H1 (cell line): ENCODE results near the gene PLCL1. TPM values are rescaled to one million over a fixed set of nuclear protein-coding genes. Genes with fewer than 3 reads are reported as not detected.

ENCODE experiments used
- CTCF ChIA-PET: fragments of 300-600 bp; sonication (Branson Sonifier 250); formaldehyde crosslinking; loops from one replicate; lab custom pipeline; 2021; ENCODE audit not compliant: partially characterized antibody; lab: Charles Lee
- POLR2A ChIA-PET: fragments of 300-600 bp; sonication (Branson Sonifier 250); formaldehyde crosslinking; loops from one replicate; lab custom pipeline; 2021; ENCODE audit warnings: inconsistent platforms; ENCODE audit not compliant: partially characterized antibody; lab: Charles Lee
- DNase-seq, 2 experiments: peaks; one replicate each; pipeline versions ENCODE4 v3.0.0 to v3.0.0-alpha.2; 2010 to 2022; ENCODE audit warnings: low spot score in 2 of 2, low read depth in 1 of 2, mixed read lengths in 1 of 2
- FAIRE-seq: peaks from 2 replicates; lab custom pipeline; 2011; peaks lifted over from hg19 to GRCh38; lab: Jason Lieb, UNC
- H2AFZ ChIP-seq: 2 replicates; pipeline ENCODE4 v1.8.1; 2012; ENCODE audit warnings: low read length, inconsistent platforms
- H2AK5ac ChIP-seq: 2 replicates; pipeline ENCODE4 v1.6.1; 2013; ENCODE audit warnings: low read depth, low read length
- H2BK120ac ChIP-seq: replicated peaks from 2 replicates; pipeline ENCODE3; 2013; ENCODE audit warnings: low read depth, low read length, inconsistent platforms
- H2BK12ac ChIP-seq: 2 replicates; pipeline ENCODE4 v1.6.1; 2013; ENCODE audit warnings: low read depth, low read length
- H2BK15ac ChIP-seq: 2 replicates; pipeline ENCODE4 v1.6.1; 2013; ENCODE audit warnings: low read length
- H2BK20ac ChIP-seq: 2 replicates; pipeline ENCODE4 v1.6.1; 2013; ENCODE audit warnings: low read length
- H2BK5ac ChIP-seq: 2 replicates; pipeline ENCODE4 v1.6.1; 2013; ENCODE audit warnings: low read depth, low read length
- H3K14ac ChIP-seq: 2 replicates; pipeline ENCODE4 v1.6.1; 2013; ENCODE audit warnings: inconsistent platforms; ENCODE audit not compliant: insufficient read length
- H3K18ac ChIP-seq: 2 replicates; pipeline ENCODE4 v1.6.1; 2013; ENCODE audit warnings: low read length; ENCODE audit errors: extremely low read depth
- H3K23ac ChIP-seq: 2 replicates; pipeline ENCODE4 v1.6.1; 2013; ENCODE audit warnings: inconsistent platforms; ENCODE audit not compliant: insufficient read length
- H3K23me2 ChIP-seq: 2 replicates; pipeline ENCODE4 v1.6.1; 2013; ENCODE audit warnings: low read depth, low read length
- H3K27ac ChIP-seq: 2 replicates; pipeline ENCODE4 v1.6.1; 2011; ENCODE audit warnings: low read depth, low read length, inconsistent platforms
- H3K27me3 ChIP-seq, 4 experiments: replicated peaks in 1 of 4; 1 replicate in 1 of 4; 2 replicates in 3 of 4; pipeline versions ENCODE4 v1.6.1 to v1.8.1; 2011 to 2013; ENCODE audit warnings: low read length in 3 of 4, mild to moderate bottlenecking in 3 of 4, inconsistent platforms in 2 of 4, mixed read lengths in 2 of 4, moderate library complexity in 1 of 4; ENCODE audit not compliant: control insufficient read depth in 3 of 4, insufficient read depth in 3 of 4; ENCODE audit errors: extremely low read depth in 1 of 4
- H3K36me3 ChIP-seq, 4 experiments: 2 replicates each; pipeline versions ENCODE4 v1.6.1 to v1.8.1; 2011 to 2013; ENCODE audit warnings: mild to moderate bottlenecking in 4 of 4, low read length in 3 of 4, moderate library complexity in 2 of 4, control low read depth in 1 of 4, inconsistent platforms in 1 of 4; ENCODE audit not compliant: insufficient read depth in 4 of 4, control insufficient read depth in 2 of 4
- H3K4ac ChIP-seq: replicated peaks from 2 replicates; pipeline ENCODE3; 2013; ENCODE audit warnings: low read length, low read depth, mixed read lengths, inconsistent platforms; ENCODE audit not compliant: insufficient read length
- H3K4me1 ChIP-seq, 4 experiments: replicated peaks in 1 of 4; 1 replicate in 1 of 4; 2 replicates in 3 of 4; pipeline versions ENCODE4 v1.6.1 to v1.8.1; 2011 to 2013; ENCODE audit warnings: low read length in 3 of 4, inconsistent platforms in 2 of 4, mixed read lengths in 1 of 4; ENCODE audit not compliant: insufficient read depth in 4 of 4, control insufficient read depth in 3 of 4
- H3K4me2 ChIP-seq, 2 experiments: 2 replicates each; pipeline versions ENCODE4 v1.6.1 to v1.8.1; 2011 to 2013; ENCODE audit warnings: low read depth in 2 of 2, low read length in 2 of 2, control low read depth in 1 of 2, inconsistent platforms in 1 of 2, mild to moderate bottlenecking in 1 of 2; ENCODE audit not compliant: insufficient read depth in 1 of 2
- H3K4me3 ChIP-seq, 4 experiments: fragments of 200-600, 300-600 bp in 1 of 4; sonication (generic), shearing (Covaris generic), sonication (Bioruptor Twin) in 1 of 4; 2 replicates each; pipeline versions ENCODE4 v1.5.1 to v1.8.1; 2011 to 2016; ENCODE audit warnings: low read length in 4 of 4, low read depth in 3 of 4, control low read depth in 2 of 4, inconsistent platforms in 2 of 4, mild to moderate bottlenecking in 2 of 4, mixed read lengths in 1 of 4, moderate library complexity in 1 of 4; ENCODE audit not compliant: insufficient read depth in 2 of 4; ENCODE audit errors: extremely low read depth in 1 of 4
- H3K56ac ChIP-seq: replicated peaks from 2 replicates; pipeline ENCODE3; 2013; ENCODE audit warnings: low read depth, mild to moderate bottlenecking, mixed read lengths, low read length, inconsistent platforms; ENCODE audit not compliant: insufficient read length
- H3K79me1 ChIP-seq: 2 replicates; pipeline ENCODE4 v1.6.1; 2013; ENCODE audit warnings: low read depth, low read length, control low read depth
- H3K79me2 ChIP-seq, 2 experiments: 2 replicates each; pipeline versions ENCODE4 v1.6.1 to v1.8.1; 2012 to 2013; ENCODE audit warnings: low read length in 2 of 2, mild to moderate bottlenecking in 2 of 2, inconsistent platforms in 1 of 2; ENCODE audit not compliant: insufficient read depth in 2 of 2, control insufficient read depth in 1 of 2
- H3K9ac ChIP-seq, 4 experiments: replicated peaks in 1 of 4; 1 replicate in 1 of 4; 2 replicates in 3 of 4; pipeline versions ENCODE4 v1.6.1 to v1.8.1; 2011 to 2013; ENCODE audit warnings: low read depth in 3 of 4, low read length in 3 of 4, control low read depth in 2 of 4, mild to moderate bottlenecking in 2 of 4, moderate library complexity in 2 of 4, inconsistent platforms in 1 of 4; ENCODE audit errors: extremely low read depth in 1 of 4
- H3K9me3 ChIP-seq, 2 experiments: 2 replicates each; pipeline versions ENCODE4 v1.6.1 to v1.8.1; 2012 to 2013; ENCODE audit warnings: mild to moderate bottlenecking in 2 of 2, moderate library complexity in 2 of 2, control low read depth in 1 of 2, inconsistent platforms in 1 of 2, low read depth in 1 of 2, low read length in 1 of 2, mixed read lengths in 1 of 2; ENCODE audit not compliant: insufficient read depth in 2 of 2
- H4K20me1 ChIP-seq, 2 experiments: replicated peaks in 1 of 2; 2 replicates each; pipeline versions ENCODE3 to v1.8.1; 2011 to 2013; ENCODE audit warnings: inconsistent platforms in 2 of 2, low read length in 2 of 2, mild to moderate bottlenecking in 1 of 2; ENCODE audit not compliant: insufficient read depth in 2 of 2, control insufficient read depth in 1 of 2
- H4K5ac ChIP-seq: 2 replicates; pipeline ENCODE4 v1.6.1; 2013; ENCODE audit warnings: low read length, low read depth, mixed read lengths, inconsistent platforms; ENCODE audit not compliant: insufficient read length
- H4K8ac ChIP-seq: 2 replicates; pipeline ENCODE4 v1.8.0; 2013; ENCODE audit warnings: mild to moderate bottlenecking, moderate library complexity, low read length, inconsistent platforms; ENCODE audit not compliant: insufficient read depth; ENCODE audit errors: extremely low read depth
- H4K91ac ChIP-seq: replicated peaks from 2 replicates; pipeline ENCODE3; 2013; ENCODE audit warnings: low read length, mixed read lengths, inconsistent platforms; ENCODE audit not compliant: insufficient read length
- CBX8 ChIP-seq: fragments of 300-800, 300-1000 bp; sonication (generic); IDR thresholded peaks from 2 replicates; pipeline ENCODE4 v1.7.1; 2016; ENCODE audit warnings: low read depth, low read length, borderline replicate concordance
- EZH2 ChIP-seq: fragments of 200-600 bp; sonication (generic); IDR thresholded peaks from 2 replicates; pipeline ENCODE4 v1.7.1; 2012; ENCODE audit warnings: low read depth, mild to moderate bottlenecking, moderate library complexity, low read length, inconsistent platforms; ENCODE audit not compliant: severe bottlenecking
- JUND ChIP-seq: IDR thresholded peaks from 2 replicates; pipeline ENCODE4 v1.6.1; 2011; ENCODE audit warnings: mild to moderate bottlenecking, improper control_type of control experiment, low read length
- POLR2AphosphoS5 ChIP-seq: IDR thresholded peaks from 2 replicates; pipeline ENCODE4 v1.6.1; 2011; ENCODE audit warnings: low read depth, low read length
- SP1 ChIP-seq: IDR thresholded peaks from 2 replicates; pipeline ENCODE4 v1.6.1; 2011; ENCODE audit warnings: low read depth, low read length
- SP4 ChIP-seq: IDR thresholded peaks from 2 replicates; pipeline ENCODE4 v1.6.1; 2012; ENCODE audit warnings: low read length, inconsistent platforms
- TEAD4 ChIP-seq: IDR thresholded peaks from 2 replicates; pipeline ENCODE4 v1.6.1; 2012; ENCODE audit warnings: low read depth, low read length, inconsistent platforms, mixed read lengths
- WGBS, 2 experiments: shearing (Covaris generic) in 1 of 2; methylation state at CpG; one replicate each; pipeline versions ENCODE4 v1.1.6 to v1.1.7; 2013 to 2015; ENCODE audit warnings: low lambda C conversion rate in 2 of 2, mixed read lengths in 2 of 2, inconsistent platforms in 1 of 2, low coverage in 1 of 2, missing lambda C conversion rate in 1 of 2; ENCODE audit not compliant: insufficient replicate concordance in 2 of 2, insufficient coverage in 1 of 2, insufficient read length in 1 of 2; ENCODE audit errors: extremely low coverage in 1 of 2, missing lambda C conversion rate in 1 of 2; 5-methylcytosine and 5-hydroxymethylcytosine counted together
- polyA plus RNA-seq, 7 experiments: library from polyadenylated mRNA; depleted of rRNA in 3 of 7; stranded (reverse) in 5 of 7; unstranded in 2 of 7; fragments of >200 nt in 5 of 7; fragments of 200-250 nt in 2 of 7; gene quantifications; 1 replicate in 5 of 7; 2 replicates in 1 of 7; 4 replicates in 1 of 7; pipeline versions ENCODE4 v1.2.1 to v1.2.3, GENCODE V29; 2011 to 2013; ENCODE audit warnings: missing spikeins in 2 of 7, mixed read lengths in 2 of 7
- total RNA-seq: library from RNA; stranded (reverse); fragmentation: NEBNext Ultra II Directional; extraction: Animal tissue kit (Norgen Biotek cat#: 25700); gene quantifications from 2 replicates; pipeline ENCODE4 v1.2.1, GENCODE V29; 2021

PLCL1 gene
- total and polyA plus RNA-seq, 2 of the 8 experiments (the other 6 are each of a cell fraction or from before 2014, with no cell fraction given), result not detected

- Histone ChIP-seq H3K36me3 (no peaks in the 10 kb centered on the region), H3K23ac (no peak overlapping the region), H3K23me2 (peaks cover 3% of the 10 kb centered on the region), H3K79me1 (no peaks in the 10 kb centered on the region), H2BK5ac (no peak overlapping the region), H4K5ac (no peak overlapping the region), H2BK120ac (no peak overlapping the region), H2BK12ac (no peak overlapping the region), H4K8ac (no peak overlapping the region), H3K4me1 (peaks cover 0 to 4% (median 0%) of the 10 kb centered on the region in 4 experiments; a peak in 2 of 7 replicates), H3K56ac (no peak overlapping the region), H3K4me3 (no peak overlapping the region)
- POLR2A ChIA-PET, result no interaction called here
- WGBS, 2 experiments, result 95% methylated on average over 3 of the region's 3 CpGs; no CpG with 5 or more reads in 1 of the 2 experiments
- FAIRE-seq, result no peak
- no peak for TF ChIP-seq EZH2
- no peak for TF ChIP-seq CBX8
- no peak for TF ChIP-seq POLR2AphosphoS5
- no peak for TF ChIP-seq TEAD4
- no peak for TF ChIP-seq SP1
- TF ChIP-seq SP4, result no peak
- no peak for TF ChIP-seq JUND
- TF ChIP-seq, all 59 proteins: peak for 0
- no peak overlapping the region for H2AFZ ChIP-seq
- no peak overlapping the region for H3K14ac ChIP-seq
- H3K79me2 ChIP-seq, result no peaks in the 10 kb centered on the region
- H3K27me3 ChIP-seq, result peaks cover 8 to 17% (median 12%) of the 10 kb centered on the region in 4 experiments
- no peak overlapping the region for H3K4me2 ChIP-seq
- no peak for DNase-seq
- H4K20me1 ChIP-seq, result no peaks in the 10 kb centered on the region
- H3K27ac ChIP-seq, result no peak overlapping the region
- H2AK5ac ChIP-seq, result no peak overlapping the region
- H3K18ac ChIP-seq, result no peak overlapping the region
- no peaks in the 10 kb centered on the region for H3K9me3 ChIP-seq
- no peak overlapping the region for H2BK15ac ChIP-seq
- no peak overlapping the region for H2BK20ac ChIP-seq
- H4K91ac ChIP-seq, result no peak overlapping the region
- CTCF ChIA-PET, result interaction anchor here (0.8 to 2.0 kb wide), 6 partner anchors 9 to 487 kb away, joined by 3 to 6 read pairs (median 4); no protein-coding TSS in a partner anchor
- H3K4ac ChIP-seq, result no peak overlapping the region
- no peak overlapping the region for H3K9ac ChIP-seq
Observed at GRCh38 chr2:197810016-197810415, 5.6 kb downstream of the PLCL1 start.
